K562 (cell line): ENCODE measurements around the gene KLHDC10. TPM values are rescaled to one million over a fixed set of nuclear protein-coding genes. Genes with fewer than 3 reads are reported as not detected.

ENCODE experiments used
- ATAC-seq: fragments of 200-7000 bp; cut with Tn5 transposase; 3 replicates; pipeline ENCODE4 v1.9.1; 2020; ENCODE audit warnings: moderate library complexity
- BruUV-seq: library from RNA; stranded (reverse); fragments of 400-500 nt; replicated peaks from 2 replicates; lab custom pipeline; 2021; lab: Mats Ljungman, UMichigan
- CTCF ChIA-PET: fragments of 300-600 bp; formaldehyde crosslinking; extraction: SDS; loops from one replicate; lab custom pipeline; 2021; ENCODE audit warnings: low intra/inter-chr PET ratio; lab: Yijun Ruan, JAX
- POLR2A ChIA-PET: fragments of 300-600, 350-650 bp; sonication (Branson Sonifier 250); formaldehyde crosslinking; extraction: SDS; loops from one replicate; lab custom pipeline; 2021; ENCODE audit warnings: antibody characterized with exemption, inconsistent platforms; lab: Yijun Ruan, JAX
- DNase-seq, 4 experiments: peaks; one replicate each; pipeline versions ENCODE4 v3.0.0 to v3.0.0-alpha.2; 2011 to 2018; ENCODE audit warnings: low spot score in 3 of 4, mixed read lengths in 3 of 4; ENCODE audit errors: extremely low read depth in 1 of 4
- FAIRE-seq: peaks from 2 replicates; lab custom pipeline; 2011; peaks lifted over from hg19 to GRCh38; lab: Jason Lieb, UNC
- H2AFZ ChIP-seq: 2 replicates; pipeline ENCODE4 v1.6.0; 2011; ENCODE audit warnings: low read depth, low read length, control low read depth, inconsistent platforms
- H3K27ac ChIP-seq: fragments of 200-600 bp; 3 replicates; pipeline ENCODE4 v1.8.0; 2011; ENCODE audit warnings: low read depth, mild to moderate bottlenecking, control low read depth, inconsistent platforms, low read length, moderate library complexity, mixed read lengths; ENCODE audit errors: extremely low read depth
- H3K27me3 ChIP-seq, 2 experiments: fragments of 300-600 bp in 1 of 2; 2 replicates in 1 of 2; 3 replicates in 1 of 2; pipeline versions ENCODE4 v1.6.0 to v1.8.0; 2011; ENCODE audit warnings: inconsistent platforms in 2 of 2, low read length in 2 of 2, mild to moderate bottlenecking in 1 of 2, mixed read lengths in 1 of 2, moderate library complexity in 1 of 2; ENCODE audit not compliant: control insufficient read depth in 2 of 2, insufficient read depth in 2 of 2
- H3K36me3 ChIP-seq: fragments of 300-600 bp; 3 replicates; pipeline ENCODE4 v1.8.0; 2011; ENCODE audit warnings: mild to moderate bottlenecking, low read length, inconsistent platforms; ENCODE audit not compliant: control insufficient read depth, insufficient read depth
- H3K4me1 ChIP-seq, 2 experiments: fragments of 200-600 bp in 1 of 2; replicated peaks in 1 of 2; 2 replicates in 1 of 2; 3 replicates in 1 of 2; pipeline versions ENCODE4 v1.5.1 to v1.8.0; 2011; ENCODE audit warnings: inconsistent platforms in 2 of 2, low read length in 2 of 2, mild to moderate bottlenecking in 1 of 2, mixed read lengths in 1 of 2, moderate library complexity in 1 of 2; ENCODE audit not compliant: control insufficient read depth in 2 of 2, insufficient read depth in 2 of 2
- H3K4me2 ChIP-seq: 2 replicates; pipeline ENCODE4 v1.6.1; 2011; ENCODE audit warnings: low read length, control low read depth, inconsistent platforms, mixed read lengths; ENCODE audit not compliant: insufficient read depth
- H3K4me3 ChIP-seq: fragments of 200-600 bp; sonication (generic), shearing (Covaris generic); 2 replicates; pipeline ENCODE4 v1.5.1; 2016; ENCODE audit warnings: control low read depth, inconsistent platforms
- H3K79me2 ChIP-seq: fragments of 200-600 bp; 3 replicates; pipeline ENCODE4 v1.8.0; 2011; ENCODE audit warnings: low read length, inconsistent platforms; ENCODE audit not compliant: control insufficient read depth, insufficient read depth
- H3K9ac ChIP-seq, 2 experiments: 2 replicates each; pipeline versions ENCODE4 v1.6.0 to v1.6.1; 2011; ENCODE audit warnings: low read depth in 2 of 2, low read length in 2 of 2, control low read depth in 1 of 2, inconsistent platforms in 1 of 2, mild to moderate bottlenecking in 1 of 2, mixed read lengths in 1 of 2; ENCODE audit not compliant: insufficient read depth in 1 of 2
- H3K9me1 ChIP-seq: one replicate; pipeline ENCODE4 v1.6.0; 2011; ENCODE audit warnings: inconsistent platforms, mild to moderate bottlenecking, low read length, moderate library complexity; ENCODE audit not compliant: control insufficient read depth, insufficient read depth
- H3K9me3 ChIP-seq: replicated peaks from 2 replicates; pipeline ENCODE4 v1.5.1; 2011; ENCODE audit warnings: low read depth, low read length, inconsistent platforms; ENCODE audit not compliant: control insufficient read depth, insufficient read depth
- H4K20me1 ChIP-seq: replicated peaks from 2 replicates; pipeline ENCODE4 v1.6.1; 2011; ENCODE audit warnings: low read length, inconsistent platforms, mixed read lengths; ENCODE audit not compliant: control insufficient read depth, insufficient read depth
- JUND ChIP-seq, 2 experiments: IDR thresholded peaks; 2 replicates in 1 of 2; 3 replicates in 1 of 2; pipeline ENCODE4 v1.6.1; 2011; ENCODE audit warnings: borderline replicate concordance in 2 of 2, low read depth in 2 of 2, low read length in 2 of 2, improper control_type of control experiment in 1 of 2, missing biosample characterization in 1 of 2, missing genetic modification characterization in 1 of 2, missing genetic modification reagents in 1 of 2
- KLF10 ChIP-seq: fragments of 250-450 bp; sonication (Bioruptor Pico); IDR thresholded peaks from 2 replicates; pipeline ENCODE4 v1.6.1; 2021; ENCODE audit warnings: matching md5 sums
- MAFG ChIP-seq: fragments of 450-650 bp; conservative IDR thresholded peaks from 2 replicates; pipeline ENCODE4 v1.6.1; 2016; ENCODE audit warnings: missing genetic modification characterization, missing compliant biosample characterization
- RCOR1 ChIP-seq, 2 experiments: IDR thresholded peaks; 2 replicates each; pipeline ENCODE4 v1.6.1; 2012; ENCODE audit warnings: low read depth in 2 of 2, low read length in 2 of 2, borderline replicate concordance in 1 of 2, improper control_type of control experiment in 1 of 2
- RUNX1 ChIP-seq: sonication (generic); IDR thresholded peaks from 2 replicates; pipeline ENCODE4 v1.6.1; 2016; ENCODE audit warnings: antibody characterized with exemption, low read depth
- TEAD1 ChIP-seq, 2 experiments: fragments of 450-650 bp in 1 of 2; sonication (generic) in 1 of 2; formaldehyde crosslinking; IDR thresholded peaks; 2 replicates each; pipeline versions ENCODE4 v1.4.0 to v1.8.0; 2020 to 2022; ENCODE audit warnings: mild to moderate bottlenecking in 2 of 2, missing genetic modification reagents in 1 of 2
- TFAM ChIP-seq: fragments of 250-450 bp; sonication (Bioruptor Pico); conservative IDR thresholded peaks from 2 replicates; pipeline ENCODE4 v1.5.0; 2021; ENCODE audit warnings: mild to moderate bottlenecking, moderate library complexity
- ZNF232 ChIP-seq: sonication (generic); formaldehyde crosslinking; IDR thresholded peaks from 2 replicates; pipeline ENCODE4 v1.8.0; 2022; ENCODE audit warnings: mild to moderate bottlenecking, missing genetic modification reagents
- ZNF766 ChIP-seq: fragments of 200-800 bp; sonication (Bioruptor generic); conservative IDR thresholded peaks from 2 replicates; pipeline ENCODE4 v1.6.1; 2016; ENCODE audit warnings: missing genetic modification characterization, missing compliant biosample characterization
- WGBS: fragments of 100-300 bp; shearing (Covaris generic); methylation state at CpG from one replicate; pipeline ENCODE4 v1.1.6; 2016; ENCODE audit warnings: low coverage, mixed read lengths; ENCODE audit not compliant: insufficient coverage; ENCODE audit errors: missing lambda C conversion rate; 5-methylcytosine and 5-hydroxymethylcytosine counted together
- in situ Hi-C: fragments of 300-500 bp; cut with MboI; formaldehyde crosslinking; loops from 4 replicates; pipeline ENCODE4 v1.15.0; 2018; ENCODE audit warnings: inconsistent platforms, mixed read lengths
- intact Hi-C: fragments of 100-400 bp; cut with micrococcal nuclease; formaldehyde crosslinking; loops from 2 replicates; pipeline ENCODE4 v1.14.2; 2022
- polyA plus RNA-seq, 8 experiments: library from polyadenylated mRNA; depleted of rRNA in 4 of 8; stranded (reverse) in 5 of 8; unstranded in 3 of 8; fragments of >200 nt; fragmentation: Nextera tagmentation in 2 of 8; fragmentation: Illumina TruSeq in 1 of 8; extraction: Ambion mirVana in 2 of 8; extraction: Trizol in 1 of 8; gene quantifications; 2 replicates each; pipeline versions ENCODE4 v1.2.1 to v1.2.3, GENCODE V29; 2011 to 2014; ENCODE audit warnings: inconsistent platforms in 1 of 8, missing spikeins in 1 of 8
- total RNA-seq, 7 experiments: library from RNA; depleted of rRNA in 6 of 7; stranded (reverse); fragments of >200 nt in 6 of 7; fragmentation: Illumina TruSeq in 2 of 7; extraction: Trizol in 2 of 7; gene quantifications; 2 replicates each; pipeline versions ENCODE4 v1.2.1 to v1.2.3, GENCODE V29; 2011 to 2021; ENCODE audit warnings: low replicate concordance in 1 of 7
- TF ChIP-seq, protein P1 (sequence below): fragments of 150-350 bp; IDR thresholded peaks from 2 replicates; pipeline ENCODE4 v1.6.1; 2014; ENCODE audit warnings: low read depth, mild to moderate bottlenecking, low read length, borderline replicate concordance
- TF ChIP-seq, protein P2 (sequence below): fragments of 200-800 bp; sonication (Bioruptor generic); IDR thresholded peaks from 2 replicates; pipeline ENCODE4 v1.6.1; 2017; ENCODE audit warnings: missing genetic modification characterization, missing compliant biosample characterization

The KLHDC10 gene
- total and polyA plus RNA-seq, 9 of the 15 experiments (the other 6 are each of a cell fraction or from before 2014, with no cell fraction given) = 9.8 to 80.5 (median 31.4) TPM

DNA sequence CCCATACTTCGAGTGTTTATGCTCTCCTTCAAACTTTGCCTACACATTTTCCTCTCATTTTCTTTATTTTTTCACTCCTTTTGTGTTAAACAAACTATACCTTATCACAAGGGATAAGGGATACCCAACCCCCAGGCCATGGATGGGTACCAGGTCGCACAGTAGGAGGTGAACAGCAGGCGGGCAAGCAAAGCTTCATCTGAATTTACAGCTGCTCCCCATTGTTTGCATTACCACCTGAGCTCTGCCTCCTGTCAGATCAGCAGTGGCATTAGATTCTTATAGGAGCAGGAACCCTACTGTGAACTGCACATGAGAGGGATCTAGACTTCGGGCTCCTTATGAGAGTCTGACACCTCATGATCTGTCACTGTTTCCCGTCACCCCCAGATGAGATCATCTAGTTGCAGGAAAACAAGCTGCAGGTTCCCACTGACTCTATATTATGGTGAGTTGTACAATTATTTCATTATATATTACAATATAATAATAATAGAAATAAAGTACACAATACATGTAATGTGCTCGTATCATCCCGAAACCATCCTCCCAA, 47.6 kb upstream of the KLHDC10 start (continued):
- no peak for TF ChIP-seq ZNF232 (CRISPR knock-in tag)
- no peak for TF ChIP-seq KLF10

DNA sequence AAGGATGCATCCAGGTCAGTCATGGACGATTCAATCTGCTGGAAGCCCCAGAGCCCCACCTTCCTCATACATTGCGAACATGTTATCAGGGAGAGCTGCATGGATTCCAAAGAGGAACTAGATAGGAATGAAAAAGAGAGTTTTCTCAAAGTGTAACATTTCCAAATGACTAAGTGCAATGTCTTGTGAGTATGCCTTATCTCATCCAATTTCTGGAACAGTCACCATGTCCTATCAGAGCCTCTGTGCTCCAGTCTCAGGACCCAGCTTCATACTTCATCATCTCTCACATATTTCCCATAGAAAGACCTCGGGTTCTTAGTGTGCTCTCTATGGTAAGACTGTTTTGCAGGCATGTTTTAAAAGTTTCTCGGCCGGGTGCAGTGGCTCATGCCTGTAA, 45.9 kb upstream of the KLHDC10 start:
- BruUV-seq = no TSS peak
- no peak overlapping the region for H3K4me2 ChIP-seq
- no peak for ATAC-seq
- intact Hi-C loops = no loop called here
- no peaks in the 10 kb centered on the region for H3K9me1 ChIP-seq
- no peaks in the 10 kb centered on the region for H3K9me3 ChIP-seq
- WGBS = 84% methylated on average over 5 of the region's 5 CpGs
- no peaks in the 10 kb centered on the region; the same call in 2 of the 3 replicates for H3K79me2 ChIP-seq
- 0 out of 3 replicates have a peak overlapping the region, but pooled peaks have one; percentile 2 for H3K27ac ChIP-seq
- no peaks in the 10 kb centered on the region for H4K20me1 ChIP-seq
- H3K4me3 ChIP-seq = no peak overlapping the region
- in situ Hi-C loops = loop anchor here (25.0 kb wide), 1 partner anchor 662 kb away; no protein-coding TSS in a partner anchor
- POLR2A ChIA-PET = interaction anchor here (0.8 to 1.0 kb wide), 6 partner anchors 9 to 136 kb away, joined by 3 to 6 read pairs (median 4); no protein-coding TSS in a partner anchor
- DNase-seq = peak in 1 of 4 experiments; percentile 22
- peaks cover 83% of the 10 kb centered on the region for H3K36me3 ChIP-seq
- CTCF ChIA-PET = no interaction called here
- no peak for FAIRE-seq
- H2AFZ ChIP-seq = no peak overlapping the region
- H3K27me3 ChIP-seq = no peaks in the 10 kb centered on the region
- H3K4me1 ChIP-seq = peaks cover 8 to 21% of the 10 kb centered on the region in 2 experiments
- H3K9ac ChIP-seq = no peak overlapping the region
- TF ChIP-seq, protein P1, sequence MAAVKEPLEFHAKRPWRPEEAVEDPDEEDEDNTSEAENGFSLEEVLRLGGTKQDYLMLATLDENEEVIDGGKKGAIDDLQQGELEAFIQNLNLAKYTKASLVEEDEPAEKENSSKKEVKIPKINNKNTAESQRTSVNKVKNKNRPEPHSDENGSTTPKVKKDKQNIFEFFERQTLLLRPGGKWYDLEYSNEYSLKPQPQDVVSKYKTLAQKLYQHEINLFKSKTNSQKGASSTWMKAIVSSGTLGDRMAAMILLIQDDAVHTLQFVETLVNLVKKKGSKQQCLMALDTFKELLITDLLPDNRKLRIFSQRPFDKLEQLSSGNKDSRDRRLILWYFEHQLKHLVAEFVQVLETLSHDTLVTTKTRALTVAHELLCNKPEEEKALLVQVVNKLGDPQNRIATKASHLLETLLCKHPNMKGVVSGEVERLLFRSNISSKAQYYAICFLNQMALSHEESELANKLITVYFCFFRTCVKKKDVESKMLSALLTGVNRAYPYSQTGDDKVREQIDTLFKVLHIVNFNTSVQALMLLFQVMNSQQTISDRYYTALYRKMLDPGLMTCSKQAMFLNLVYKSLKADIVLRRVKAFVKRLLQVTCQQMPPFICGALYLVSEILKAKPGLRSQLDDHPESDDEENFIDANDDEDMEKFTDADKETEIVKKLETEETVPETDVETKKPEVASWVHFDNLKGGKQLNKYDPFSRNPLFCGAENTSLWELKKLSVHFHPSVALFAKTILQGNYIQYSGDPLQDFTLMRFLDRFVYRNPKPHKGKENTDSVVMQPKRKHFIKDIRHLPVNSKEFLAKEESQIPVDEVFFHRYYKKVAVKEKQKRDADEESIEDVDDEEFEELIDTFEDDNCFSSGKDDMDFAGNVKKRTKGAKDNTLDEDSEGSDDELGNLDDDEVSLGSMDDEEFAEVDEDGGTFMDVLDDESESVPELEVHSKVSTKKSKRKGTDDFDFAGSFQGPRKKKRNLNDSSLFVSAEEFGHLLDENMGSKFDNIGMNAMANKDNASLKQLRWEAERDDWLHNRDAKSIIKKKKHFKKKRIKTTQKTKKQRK = no peak
- TF ChIP-seq JUND (IDR thresholded peaks at IDR 0.05; ENCODE audit: borderline replicate concordance, low read depth, low read length) = peak; percentile 50; the same call in 1 of the 2 replicates
- TF ChIP-seq JUND (tag; IDR thresholded peaks at IDR 0.05; ENCODE audit: borderline replicate concordance, low read depth, low read length) = peak; percentile 62; the same call in 1 of the 3 replicates
- no peak for TF ChIP-seq RUNX1
- TF ChIP-seq, protein P2, sequence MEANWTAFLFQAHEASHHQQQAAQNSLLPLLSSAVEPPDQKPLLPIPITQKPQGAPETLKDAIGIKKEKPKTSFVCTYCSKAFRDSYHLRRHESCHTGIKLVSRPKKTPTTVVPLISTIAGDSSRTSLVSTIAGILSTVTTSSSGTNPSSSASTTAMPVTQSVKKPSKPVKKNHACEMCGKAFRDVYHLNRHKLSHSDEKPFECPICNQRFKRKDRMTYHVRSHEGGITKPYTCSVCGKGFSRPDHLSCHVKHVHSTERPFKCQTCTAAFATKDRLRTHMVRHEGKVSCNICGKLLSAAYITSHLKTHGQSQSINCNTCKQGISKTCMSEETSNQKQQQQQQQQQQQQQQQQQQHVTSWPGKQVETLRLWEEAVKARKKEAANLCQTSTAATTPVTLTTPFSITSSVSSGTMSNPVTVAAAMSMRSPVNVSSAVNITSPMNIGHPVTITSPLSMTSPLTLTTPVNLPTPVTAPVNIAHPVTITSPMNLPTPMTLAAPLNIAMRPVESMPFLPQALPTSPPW (CRISPR knock-in tag) = peak; percentile 41; the same call in 1 of the 2 replicates
- 0 out of 2 replicates have a peak, but pooled peaks have one; percentile 12 for TF ChIP-seq MAFG (tag)
- TF ChIP-seq TFAM = no peak
- 0 out of 4 replicates have a peak, but pooled peaks of 1 of the 2 experiments have one; percentile 3 for TF ChIP-seq RCOR1 (IDR thresholded peaks at IDR 0.05; ENCODE audit: borderline replicate concordance in 1 of 2, low read depth in 2 of 2, low read length in 2 of 2)
- TF ChIP-seq TEAD1 (CRISPR knock-in tag; IDR thresholded peaks at IDR 0.05) = 0 out of 4 replicates have a peak, but pooled peaks of 1 of the 2 experiments have one; percentile 35
- 0 out of 2 replicates have a peak, but pooled peaks have one; percentile 16 for TF ChIP-seq ZNF766 (CRISPR knock-in tag)
